ENCODE data around the gene STK35. TPM values are rescaled to one million over a fixed set of nuclear protein-coding genes. Genes with fewer than 3 reads are reported as not detected.
A peak's percentile ranks its signal among the peaks of the same experiment; 100 is the strongest.

Gene STK35
- total and polyA plus RNA-seq, 9 donors: 5.1 to 20.2 (median 13.2) TPM

- 77 to 95% (median 90%) methylated on average over 3 of the region's 3 CpGs for WGBS, 3 donors
- H3K4me1 ChIP-seq (ENCODE audit: insufficient read depth): peaks cover 18% of the 10 kb centered on the region
- H3K27ac ChIP-seq: no peak overlapping the region
- H3K9me3 ChIP-seq: no peaks in the 10 kb centered on the region
- no peaks in the 10 kb centered on the region for H3K27me3 ChIP-seq
- no peak for DNase-seq
- H3K36me3 ChIP-seq: no peaks in the 10 kb centered on the region
- intact Hi-C loops (cut with DNase I): loop anchor here in 2 of 4 donors (10.0 kb wide), 2 partner anchors 214 to 784 kb away; partner anchors contain the start of genes SDCBP2 (in 1 of the 2) and SIRPA (in 1 of the 2)
- no peak for TF ChIP-seq CTCF (IDR thresholded peaks at IDR 0.05)
- no peak for TF ChIP-seq POLR2A (IDR thresholded peaks at IDR 0.05)
- TF ChIP-seq EP300 (IDR thresholded peaks at IDR 0.05): no peak
- H3K4me3 ChIP-seq: no peak overlapping the region
These were observed 6.9 kb downstream of the STK35 start for GRCh38 chr20:2108498-2108897.

- Histone ChIP-seq H3K27me3 (no peaks in the 10 kb centered on the region), H3K4me3 (no peak overlapping the region), H3K27ac (no peak overlapping the region), H3K4me1 (ENCODE audit: insufficient read depth) (peaks cover 18% of the 10 kb centered on the region), H3K36me3 (no peaks in the 10 kb centered on the region), H3K9me3 (no peaks in the 10 kb centered on the region)
- WGBS, 3 donors: 76 to 81% (median 78%) methylated on average over 4 of the region's 4 CpGs
- no peak for TF ChIP-seq CTCF (IDR thresholded peaks at IDR 0.05)
- TF ChIP-seq POLR2A (IDR thresholded peaks at IDR 0.05): no peak
- no peak for TF ChIP-seq EP300 (IDR thresholded peaks at IDR 0.05)
- intact Hi-C loops (cut with DNase I): loop anchor here in 2 of 4 donors (10.0 kb wide), 2 partner anchors 214 to 784 kb away; partner anchors contain the start of genes SDCBP2 (in 1 of the 2) and SIRPA (in 1 of the 2)
- no peak for DNase-seq
These were observed 7.4 kb downstream of the STK35 start for GRCh38 chr20:2108987-2109386.

GRCh38 chr20:2109425-2110210 is 8.0 kb downstream of the STK35 start:
- no peaks in the 10 kb centered on the region for H3K27me3 ChIP-seq
- no peak overlapping the region for H3K27ac ChIP-seq
- peak; percentile 27 to 49 (median 33) for DNase-seq
- peaks cover 19% of the 10 kb centered on the region for H3K4me1 ChIP-seq (ENCODE audit: insufficient read depth)
- intact Hi-C loops (cut with DNase I): loop anchor here in 2 of 4 donors (10.0 kb wide), 2 partner anchors 215 to 785 kb away; partner anchors contain the start of genes SDCBP2 (in 1 of the 2) and SIRPA (in 1 of the 2)
- TF ChIP-seq EP300 (IDR thresholded peaks at IDR 0.05) (no peak), CTCF (IDR thresholded peaks at IDR 0.05) (no peak), POLR2A (IDR thresholded peaks at IDR 0.05) (no peak)
- H3K4me3 ChIP-seq: no peak overlapping the region
- H3K36me3 ChIP-seq: no peaks in the 10 kb centered on the region
- H3K9me3 ChIP-seq: no peaks in the 10 kb centered on the region
- WGBS, 3 donors: 54 to 63% (median 55%) methylated on average over 6 of the region's 6 CpGs

GRCh38 chr20:2112910-2113309 is 11.3 kb downstream of the STK35 start:
- no peak for DNase-seq
- Histone ChIP-seq H3K27ac (no peak overlapping the region), H3K9me3 (no peaks in the 10 kb centered on the region), H3K27me3 (no peaks in the 10 kb centered on the region), H3K36me3 (no peaks in the 10 kb centered on the region), H3K4me3 (no peak overlapping the region), H3K4me1 (ENCODE audit: insufficient read depth) (peaks cover 23% of the 10 kb centered on the region)
- WGBS, 3 donors: 88 to 91% (median 89%) methylated on average over 4 of the region's 4 CpGs
- intact Hi-C loops (cut with DNase I): no loop called here
- TF ChIP-seq CTCF (IDR thresholded peaks at IDR 0.05): no peak
- no peak for TF ChIP-seq POLR2A (IDR thresholded peaks at IDR 0.05)
- no peak for TF ChIP-seq EP300 (IDR thresholded peaks at IDR 0.05)

Data from ovary (tissue), 9 donors.